MM.1S (cell line): ENCODE data around the gene MAPK10.

Experiments used
- EZH2 ChIP-seq: fragments of 300-600 bp; sonication (generic); optimal IDR thresholded peaks from 2 replicates; pipeline ENCODE3; 2017; ENCODE audit warnings: low read depth, mild to moderate bottlenecking, antibody characterized with exemption, low read length, mixed read lengths
- EZH2phosphoT487 ChIP-seq: fragments of 300-600 bp; sonication (generic); IDR thresholded peaks from 2 replicates; pipeline ENCODE4 v1.6.1; 2018; ENCODE audit warnings: antibody characterized with exemption, low read length
- TF ChIP-seq, protein P1 (sequence below): fragments of 300-600 bp; sonication (generic); IDR thresholded peaks from 2 replicates; pipeline ENCODE4 v1.5.1; 2016; ENCODE audit warnings: antibody characterized with exemption, low read length, mixed read lengths

DNA sequence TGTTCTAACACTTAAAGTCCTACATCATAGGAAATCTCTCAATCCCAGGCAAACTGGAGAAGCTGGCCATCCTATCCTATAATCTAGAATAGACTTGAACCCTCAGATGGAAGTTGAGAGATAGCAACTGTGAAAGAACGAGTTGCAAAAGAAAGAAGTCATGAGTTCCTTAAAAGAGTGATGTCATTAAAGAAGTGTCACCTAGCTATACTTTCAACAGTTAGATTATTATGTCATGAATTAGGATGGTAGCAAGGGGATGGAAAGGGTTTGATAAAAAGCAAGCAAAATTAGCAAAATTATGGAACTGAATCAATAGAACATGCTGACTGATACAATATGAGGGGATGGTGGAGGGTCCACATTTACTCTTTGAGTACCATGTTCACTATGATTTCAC, 7.1 kb upstream of the MAPK10 start:
- TF ChIP-seq, protein P1, sequence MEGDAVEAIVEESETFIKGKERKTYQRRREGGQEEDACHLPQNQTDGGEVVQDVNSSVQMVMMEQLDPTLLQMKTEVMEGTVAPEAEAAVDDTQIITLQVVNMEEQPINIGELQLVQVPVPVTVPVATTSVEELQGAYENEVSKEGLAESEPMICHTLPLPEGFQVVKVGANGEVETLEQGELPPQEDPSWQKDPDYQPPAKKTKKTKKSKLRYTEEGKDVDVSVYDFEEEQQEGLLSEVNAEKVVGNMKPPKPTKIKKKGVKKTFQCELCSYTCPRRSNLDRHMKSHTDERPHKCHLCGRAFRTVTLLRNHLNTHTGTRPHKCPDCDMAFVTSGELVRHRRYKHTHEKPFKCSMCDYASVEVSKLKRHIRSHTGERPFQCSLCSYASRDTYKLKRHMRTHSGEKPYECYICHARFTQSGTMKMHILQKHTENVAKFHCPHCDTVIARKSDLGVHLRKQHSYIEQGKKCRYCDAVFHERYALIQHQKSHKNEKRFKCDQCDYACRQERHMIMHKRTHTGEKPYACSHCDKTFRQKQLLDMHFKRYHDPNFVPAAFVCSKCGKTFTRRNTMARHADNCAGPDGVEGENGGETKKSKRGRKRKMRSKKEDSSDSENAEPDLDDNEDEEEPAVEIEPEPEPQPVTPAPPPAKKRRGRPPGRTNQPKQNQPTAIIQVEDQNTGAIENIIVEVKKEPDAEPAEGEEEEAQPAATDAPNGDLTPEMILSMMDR, result no peak
- TF ChIP-seq EZH2phosphoT487 (no peak), EZH2 (no peak)
